Kidney capillary endothelial cell (primary cell): ENCODE measurements around the gene NNT.
"Not testable (repeated sequence)": the region's sequence is repeated elsewhere in the genome, so short reads cannot be mapped to it uniquely, and the experiment has no call there.

Experiments
- DNase-seq: peaks from one replicate; pipeline ENCODE4 v3.0.0-alpha.2; 2018; ENCODE audit warnings: low spot score

The NNT gene

GRCh38 chr5:43631182-43631910 lies 28.4 kb downstream of the NNT start:
- peak; percentile 78 for DNase-seq

GRCh38 chr5:43634621-43635020 lies 31.6 kb downstream of the NNT start:
- no peak for DNase-seq

GRCh38 chr5:43635374-43635773 lies 32.4 kb downstream of the NNT start:
- DNase-seq, result peak; percentile 20

- no peak for DNase-seq
Measured at GRCh38 chr5:43636076-43636475, 33.1 kb downstream of the NNT start.

- DNase-seq, result no peak
Measured at GRCh38 chr5:43637416-43637815, 34.4 kb downstream of the NNT start.

- no peak for DNase-seq
Measured at GRCh38 chr5:43638107-43638506, 35.1 kb downstream of the NNT start.

- DNase-seq, result no peak
Measured at GRCh38 chr5:43638546-43638945, 35.6 kb downstream of the NNT start.

GRCh38 chr5:43639566-43639965 lies 36.6 kb downstream of the NNT start:
- no peak for DNase-seq

GRCh38 chr5:43642428-43642827 lies 39.4 kb downstream of the NNT start:
- no peak for DNase-seq

- no peak for DNase-seq
Measured at GRCh38 chr5:43643327-43643726, 40.3 kb downstream of the NNT start.

- no peak for DNase-seq
Measured at GRCh38 chr5:43643750-43644149, 40.8 kb downstream of the NNT start.

- no peak for DNase-seq
Measured at GRCh38 chr5:43646992-43647391, 44.0 kb downstream of the NNT start.

GRCh38 chr5:43647789-43648188 lies 44.8 kb downstream of the NNT start:
- no peak for DNase-seq

- no peak for DNase-seq
Measured at GRCh38 chr5:43648499-43649124, 45.6 kb downstream of the NNT start.

GRCh38 chr5:43649256-43649655 lies 46.3 kb downstream of the NNT start:
- no peak for DNase-seq

GRCh38 chr5:43652537-43653302 lies 49.7 kb downstream of the NNT start:
- DNase-seq, result no peak

- DNase-seq, result no peak
Measured at GRCh38 chr5:43658509-43658908, 55.5 kb downstream of the NNT start.

GRCh38 chr5:43659075-43659474 lies 56.1 kb downstream of the NNT start:
- no peak for DNase-seq

GRCh38 chr5:43661102-43661501 lies 58.1 kb downstream of the NNT start:
- DNase-seq, result no peak

GRCh38 chr5:43663916-43664315 lies 60.9 kb downstream of the NNT start:
- no peak for DNase-seq

- no peak for DNase-seq
Measured at GRCh38 chr5:43664501-43665040, 61.6 kb downstream of the NNT start.

- not testable (repeated sequence) for DNase-seq
Measured at GRCh38 chr5:43665749-43666148, 62.8 kb downstream of the NNT start.

GRCh38 chr5:43666728-43667127 lies 63.7 kb downstream of the NNT start:
- DNase-seq, result not testable (repeated sequence)
